A673 (cell line): ENCODE data around the gene BRD4.

Experiments
- CTCF ChIP-seq: fragments of 300-800, 200-600 bp; sonication (generic); conservative IDR thresholded peaks from 2 replicates; pipeline ENCODE4 v1.5.1; 2017; ENCODE audit warnings: low read depth, mild to moderate bottlenecking, antibody characterized with exemption, low read length, moderate library complexity, mixed read lengths
- EZH2 ChIP-seq: fragments of 200-600 bp; sonication (generic); IDR thresholded peaks from 2 replicates; pipeline ENCODE4 v1.6.1; 2017; ENCODE audit warnings: borderline replicate concordance, low read depth, mild to moderate bottlenecking, mixed read lengths, antibody characterized with exemption, low read length; ENCODE audit not compliant: poor library complexity, severe bottlenecking

GRCh38 chr19:15253061-15253460 is 79.3 kb downstream of the BRD4 start:
- TF ChIP-seq CTCF, result no peak
- no peak for TF ChIP-seq EZH2
